NCI-H524 treated with DMSO at 0.1 percent for 48 hours (cell line): Measurements from ENCODE around the gene ATF7.

Experiments used
- DNase-seq: peaks from one replicate; lab custom pipeline; 2025; lab: John Stamatoyannopoulos, UW

ATF7 gene

DNA sequence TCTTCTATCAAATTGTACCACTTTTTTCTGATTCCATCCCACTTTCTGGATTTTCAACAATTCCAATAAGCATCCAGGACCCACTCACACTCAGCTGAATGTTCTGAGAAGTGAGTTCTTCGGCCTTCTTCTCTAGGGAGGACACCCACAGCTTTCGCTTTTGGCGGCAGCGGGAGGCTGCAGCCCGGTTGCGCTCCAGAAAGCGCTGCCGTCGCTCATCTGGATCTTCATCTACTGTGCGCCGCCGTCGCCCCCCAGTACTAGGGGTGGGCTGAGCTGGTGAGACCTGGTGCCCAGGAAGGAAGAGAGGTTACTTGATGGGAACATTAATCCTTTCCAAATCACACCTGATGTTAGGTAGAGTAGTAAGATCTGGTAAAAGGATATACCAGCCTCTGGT, 101.7 kb downstream of the ATF7 start:
- DNase-seq, result no peak

DNA sequence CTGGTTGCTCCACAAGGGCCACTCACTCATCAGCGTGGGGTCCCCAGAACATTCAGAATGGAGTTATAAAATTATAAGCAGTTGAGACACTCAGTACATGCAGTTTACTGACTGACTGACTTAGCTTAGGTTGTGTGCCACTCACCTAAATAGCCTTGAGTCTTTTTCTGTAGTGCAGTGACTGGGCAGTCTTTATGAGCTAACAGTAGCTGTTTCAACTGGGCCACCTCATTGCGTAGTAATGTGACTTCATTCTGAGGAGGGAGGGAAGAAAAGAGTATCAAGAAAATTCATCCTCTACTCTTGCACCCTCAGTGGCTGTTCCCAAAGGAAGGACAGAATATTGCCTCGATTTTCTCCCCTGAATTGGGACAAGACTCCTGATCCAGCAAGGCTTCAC, 103.1 kb downstream of the ATF7 start:
- DNase-seq, result no peak

DNA sequence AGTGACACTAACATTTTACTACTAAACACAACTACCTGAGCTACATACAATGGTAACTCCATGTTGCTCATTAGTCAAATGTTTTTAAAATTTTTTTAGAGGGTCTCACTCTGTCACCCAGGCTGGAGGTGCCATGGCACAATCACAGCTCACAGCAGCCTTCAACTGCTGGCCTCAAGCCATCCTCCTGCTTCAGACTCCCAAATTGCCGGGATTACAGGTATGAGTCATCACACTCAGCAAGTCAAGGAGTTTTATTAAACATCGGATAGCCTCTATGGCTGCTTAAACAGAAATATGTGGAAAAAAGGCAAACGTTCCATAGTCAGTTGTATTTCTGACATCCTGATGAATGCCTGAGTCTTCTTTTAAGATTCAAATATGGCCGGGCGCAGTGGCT, 107.8 kb downstream of the ATF7 start:
- DNase-seq, result no peak

DNA sequence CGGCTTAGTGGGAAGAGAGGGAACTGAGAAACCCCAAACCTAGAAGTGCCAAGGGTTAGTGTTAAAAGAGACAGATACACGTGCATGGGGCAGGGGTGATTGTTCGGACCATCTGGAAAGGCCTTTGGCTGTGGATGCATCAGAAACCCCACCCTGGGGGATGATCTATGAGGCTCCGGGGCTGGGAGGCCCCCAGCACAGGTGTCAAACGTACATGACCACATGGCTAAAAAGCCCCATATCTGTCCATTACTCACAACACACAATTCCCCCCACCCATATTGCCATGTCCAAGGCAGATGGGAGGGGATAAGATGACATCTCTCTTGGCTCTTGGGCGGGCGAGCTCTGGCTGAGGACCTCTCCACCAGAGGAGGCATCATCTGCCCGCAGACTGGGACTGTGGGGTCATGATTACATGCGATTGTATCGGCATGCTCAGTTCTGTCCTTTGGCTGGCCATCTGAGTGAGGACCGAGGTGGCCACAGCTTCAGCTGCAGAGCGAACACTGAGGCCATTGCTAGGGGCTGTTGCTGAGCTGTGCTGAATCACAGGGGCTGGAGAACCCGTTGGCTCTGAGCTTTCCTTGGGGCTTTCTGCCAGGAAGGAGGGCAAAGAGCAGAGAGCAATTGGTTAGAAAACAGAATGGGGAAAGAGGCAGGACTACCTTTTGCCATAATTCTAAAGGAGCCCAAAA, 109.3 kb downstream of the ATF7 start:
- DNase-seq, result peak; percentile 50

DNA sequence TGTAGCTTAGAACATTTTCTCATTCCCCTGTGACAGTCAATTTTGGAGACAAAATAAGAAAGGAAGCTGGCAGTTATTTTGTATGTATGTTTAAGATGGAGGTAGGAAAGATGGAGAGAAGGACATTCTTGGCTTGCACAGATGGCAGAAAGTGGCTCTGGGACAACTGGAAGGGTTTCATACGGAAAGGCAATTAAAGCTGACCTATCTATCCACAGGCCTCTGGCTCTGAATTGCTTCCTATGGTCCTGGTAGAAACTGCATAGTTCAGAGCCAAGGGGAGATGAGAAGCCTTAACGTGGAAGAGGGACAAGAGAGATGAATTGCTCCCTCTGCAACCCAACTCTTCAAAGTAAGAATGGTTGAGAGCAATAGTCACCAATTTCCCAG, 110.9 kb downstream of the ATF7 start:
- no peak for DNase-seq

DNA sequence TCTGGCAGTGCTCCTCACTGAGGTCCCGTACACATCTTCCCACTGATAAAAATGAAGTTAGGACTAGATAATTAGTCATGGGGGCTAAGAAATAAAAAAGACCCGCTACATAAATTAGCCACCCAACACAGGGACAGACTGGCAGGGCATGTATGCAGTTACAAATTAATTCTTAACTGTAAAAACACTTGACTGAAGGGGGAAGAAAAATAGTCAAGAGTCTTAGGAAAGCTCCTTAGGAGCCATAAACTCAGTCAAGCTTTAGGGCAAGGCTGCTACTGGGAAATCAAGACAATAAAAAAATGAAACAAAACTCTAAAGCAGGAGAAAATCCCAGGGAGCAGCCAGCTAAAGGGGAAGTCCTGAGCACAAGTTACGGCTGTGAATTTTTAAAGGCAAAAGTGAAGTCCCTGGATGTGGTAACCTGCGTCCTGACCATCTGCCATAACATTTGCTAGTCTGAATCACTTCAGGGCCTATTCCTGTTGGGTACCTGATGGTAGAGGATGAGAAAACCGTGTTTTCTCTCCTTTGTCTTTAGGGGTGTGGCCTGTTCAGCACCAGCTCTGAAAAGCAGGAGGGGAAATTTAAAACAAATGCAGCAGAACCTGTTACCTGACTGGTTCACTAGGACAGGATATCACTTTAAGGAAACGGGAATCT, 111.4 kb downstream of the ATF7 start:
- DNase-seq, result peak; percentile 86

DNA sequence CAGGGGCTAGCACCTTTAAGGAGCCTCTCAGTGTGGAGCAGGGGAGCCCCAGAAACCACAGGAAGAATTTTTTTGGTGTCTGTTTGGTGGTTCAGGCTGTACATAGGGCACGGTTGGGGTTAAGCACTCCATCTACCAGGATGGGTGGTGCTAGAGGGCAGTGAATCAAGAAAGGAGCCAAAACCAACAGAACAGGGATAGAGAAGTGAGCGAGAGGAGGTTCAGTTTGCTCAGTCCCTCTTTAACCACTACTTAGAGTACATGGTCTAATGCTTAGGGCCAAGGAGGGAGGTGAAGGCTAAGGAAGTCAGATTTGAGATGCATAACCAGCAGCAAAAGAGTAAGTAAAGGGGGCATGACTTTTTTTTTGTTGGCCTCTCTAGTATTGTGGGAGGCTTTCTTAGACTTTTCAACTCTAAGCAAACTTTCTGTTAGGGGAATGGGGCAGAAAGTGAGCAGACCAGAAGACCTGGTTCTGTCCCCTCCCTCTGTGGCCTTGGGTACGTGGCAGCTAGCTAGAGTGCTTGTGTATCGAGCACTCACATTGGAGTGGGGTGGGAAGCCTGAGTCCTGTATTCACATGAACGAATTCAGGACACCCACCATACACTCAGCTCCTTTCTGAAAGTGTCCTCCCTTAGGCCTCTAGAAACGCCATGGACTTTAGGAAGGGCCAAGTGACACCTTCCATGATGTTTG, 112.3 kb downstream of the ATF7 start:
- no peak for DNase-seq

DNA sequence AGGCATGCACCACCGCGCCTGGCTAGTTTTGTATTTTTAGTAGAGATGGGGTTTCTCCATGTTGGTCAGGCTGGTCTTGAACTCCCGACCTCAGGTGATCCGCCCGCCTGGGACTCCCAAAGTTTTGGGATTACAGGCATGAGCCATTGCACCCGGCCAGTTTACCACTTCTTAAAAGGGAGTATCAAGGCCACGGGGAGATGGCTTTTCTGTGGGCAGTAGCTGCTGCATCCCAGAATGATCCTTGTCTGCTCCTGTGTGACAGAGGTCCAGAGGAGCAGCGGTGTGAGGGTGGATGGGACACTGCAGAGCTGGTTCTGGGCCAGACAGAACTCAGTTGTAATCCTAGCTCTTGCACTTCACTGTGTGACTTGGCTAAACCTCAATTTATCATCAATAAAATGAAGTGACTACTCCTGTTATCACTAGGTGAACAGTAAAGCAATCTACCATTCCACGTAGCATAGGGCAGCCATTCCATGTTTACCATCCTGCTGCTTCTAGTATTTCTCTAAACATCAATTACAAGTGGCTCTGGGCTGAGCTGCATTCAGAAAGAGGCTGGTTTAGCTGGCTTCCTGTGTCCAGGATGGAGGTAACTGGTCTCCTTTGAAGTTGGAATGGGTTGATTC, 115.9 kb downstream of the ATF7 start:
- DNase-seq, result no peak

DNA sequence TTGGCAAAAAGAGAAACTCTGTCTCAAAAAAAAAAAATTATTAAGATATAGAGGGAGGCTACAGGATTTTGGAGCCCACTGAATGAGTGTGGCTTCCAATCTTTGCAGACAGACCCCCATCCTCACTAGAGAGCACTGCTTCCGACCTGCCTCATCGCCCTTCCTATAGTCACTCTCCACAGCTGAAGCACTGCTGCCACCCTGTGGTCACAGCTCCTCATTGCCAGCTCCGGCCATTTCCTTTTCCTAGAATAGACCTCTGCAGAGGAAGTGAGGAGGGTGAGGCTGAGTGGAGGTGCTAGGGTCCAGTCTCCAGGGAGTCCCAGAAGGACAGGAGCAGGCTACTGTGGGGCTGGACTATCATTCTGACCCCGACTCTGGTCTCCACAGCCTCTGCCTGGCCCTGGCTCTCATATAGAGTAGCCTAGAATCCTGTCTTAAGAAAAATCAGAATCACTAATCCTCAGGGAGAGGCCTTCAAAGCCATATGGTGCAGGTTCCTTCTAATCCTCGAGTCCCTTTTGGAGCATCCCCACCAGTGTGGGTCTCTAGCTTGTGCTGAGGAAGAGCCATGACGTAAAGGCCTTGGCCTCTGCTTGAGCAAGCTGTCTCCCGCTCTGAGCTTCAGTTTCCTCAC, 117.5 kb downstream of the ATF7 start:
- peak; percentile 85 for DNase-seq

DNA sequence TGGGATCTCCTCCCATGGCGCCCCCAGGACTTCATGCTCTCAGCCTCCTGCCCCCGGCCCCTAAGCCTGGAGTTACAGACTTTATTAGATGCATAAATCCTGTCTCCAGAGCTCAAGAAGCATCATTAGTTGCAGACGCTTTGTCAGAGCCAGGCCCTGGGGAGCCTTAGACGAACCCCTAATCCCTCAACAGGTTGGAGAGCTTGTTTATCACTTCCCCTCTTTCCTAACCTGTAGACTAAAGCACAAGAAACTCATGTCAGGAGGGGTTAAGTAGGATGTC, 118.6 kb downstream of the ATF7 start:
- DNase-seq, result no peak

DNA sequence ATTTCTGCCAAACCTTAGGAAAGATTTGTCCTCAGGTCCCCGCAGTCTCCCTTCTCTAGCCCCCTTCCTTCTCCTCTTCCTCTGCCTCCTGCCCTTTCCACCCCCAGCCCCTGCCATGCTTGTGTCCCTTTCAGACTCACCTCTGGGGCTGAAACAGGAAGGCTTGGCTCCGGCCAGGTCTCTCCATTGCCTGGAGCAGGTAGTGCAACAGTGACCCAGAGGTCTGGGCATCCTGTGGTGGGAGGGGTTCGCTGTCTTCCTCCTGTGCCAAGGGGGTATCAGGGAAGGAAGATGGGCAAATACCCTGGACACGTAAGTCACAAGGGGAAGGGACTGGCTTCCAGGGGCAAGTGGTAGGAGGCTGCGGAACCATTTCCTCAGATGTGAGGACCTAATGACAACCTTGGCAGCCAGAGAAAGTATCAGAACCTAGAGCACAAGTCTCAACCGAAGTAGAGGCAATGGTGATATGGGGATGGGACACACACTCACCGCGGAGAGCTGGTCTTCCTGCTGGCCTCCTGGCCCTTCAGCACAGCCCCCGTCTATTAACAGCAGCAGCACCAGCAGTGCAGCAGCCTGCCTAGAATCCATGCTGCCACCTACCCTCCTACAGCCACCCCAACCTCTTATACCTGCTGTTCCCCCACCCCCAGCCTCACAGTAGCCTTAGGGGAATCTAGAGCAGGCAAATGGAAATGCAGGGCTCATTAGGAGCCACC, 119.1 kb downstream of the ATF7 start, which contains the start of gene NPFF:
NPFF (minus strand) TSS at position 604 of the 722 bp plus-strand sequence; CDS start at position 594, 10 bp downstream.
- DNase-seq, result no peak

DNA sequence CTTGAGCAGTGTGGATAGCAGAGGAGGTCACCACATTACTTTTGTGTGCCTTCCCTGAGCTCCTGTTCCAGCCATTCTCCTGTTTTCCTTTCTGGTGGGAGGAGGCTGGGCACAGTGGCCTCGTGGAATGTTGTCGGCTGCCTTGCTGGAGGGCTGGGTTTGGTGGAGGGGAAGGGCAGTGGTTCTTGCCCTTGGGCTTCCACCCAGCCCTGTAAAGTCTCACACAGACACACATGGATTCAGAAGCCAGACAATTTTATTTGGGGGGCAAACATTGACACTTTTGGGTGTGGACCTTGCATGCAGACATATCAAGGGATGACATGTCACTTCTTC, 119.8 kb downstream of the ATF7 start:
- DNase-seq, result no peak

DNA sequence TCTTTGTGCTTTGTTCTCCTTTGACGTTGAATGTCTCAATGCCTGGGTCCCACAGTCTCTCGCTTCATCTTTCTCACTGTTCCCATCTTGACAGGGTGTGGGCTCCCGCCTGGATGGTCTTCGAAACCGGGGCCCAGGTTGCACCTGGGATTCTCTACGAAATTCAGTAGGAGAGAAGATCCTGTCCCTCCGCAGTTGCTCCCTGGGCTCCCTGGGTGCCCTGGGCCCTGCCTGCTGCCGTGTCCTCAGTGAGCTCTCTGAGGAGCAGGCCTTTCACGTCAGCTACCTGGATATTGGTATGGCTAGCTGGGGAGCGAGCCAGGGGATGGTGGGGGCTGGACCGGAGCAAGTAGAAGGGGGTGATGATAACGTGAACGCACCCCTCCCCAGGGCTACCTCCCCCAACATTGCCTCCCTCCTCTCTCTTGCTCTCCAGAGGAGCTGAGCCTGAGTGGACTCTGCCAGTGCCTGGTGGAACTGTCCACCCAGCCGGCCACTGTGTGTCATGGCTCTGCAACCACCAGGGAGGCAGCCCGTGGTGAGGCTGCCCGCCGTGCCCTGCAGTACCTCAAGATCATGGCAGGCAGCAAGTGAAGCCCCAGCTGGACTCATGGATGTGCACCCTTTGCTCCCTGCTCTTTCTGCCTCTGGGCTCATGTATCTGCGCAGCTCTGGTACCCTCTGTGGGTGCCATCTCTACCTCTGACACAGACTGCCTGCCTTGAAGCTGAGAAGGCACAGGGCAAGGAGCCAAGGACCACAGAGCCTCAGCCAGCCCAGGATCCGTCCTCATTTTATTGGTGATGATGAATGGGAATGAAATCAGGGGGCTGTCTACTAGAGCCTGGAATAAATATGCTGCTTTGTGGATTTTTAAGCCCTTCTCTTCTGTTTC, 120.4 kb downstream of the ATF7 start:
- DNase-seq, result no peak

DNA sequence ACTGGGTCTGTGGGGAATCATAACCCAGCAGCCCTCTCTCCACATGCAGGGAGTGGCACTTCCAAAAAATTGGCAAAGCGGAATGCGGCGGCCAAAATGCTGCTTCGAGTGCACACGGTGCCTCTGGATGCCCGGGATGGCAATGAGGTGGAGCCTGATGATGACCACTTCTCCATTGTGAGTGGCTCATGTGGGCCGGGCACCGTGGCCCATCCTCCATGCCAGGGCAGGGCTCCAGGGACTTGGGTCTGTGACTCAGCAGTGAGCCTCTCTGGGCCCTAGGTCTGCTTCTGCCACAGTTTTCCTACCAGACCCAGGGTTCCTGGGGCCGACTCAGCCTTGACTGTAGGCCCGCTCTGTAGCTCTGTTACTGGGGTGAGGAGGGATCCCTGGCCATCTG, 121.1 kb downstream of the ATF7 start:
- DNase-seq, result no peak

DNA sequence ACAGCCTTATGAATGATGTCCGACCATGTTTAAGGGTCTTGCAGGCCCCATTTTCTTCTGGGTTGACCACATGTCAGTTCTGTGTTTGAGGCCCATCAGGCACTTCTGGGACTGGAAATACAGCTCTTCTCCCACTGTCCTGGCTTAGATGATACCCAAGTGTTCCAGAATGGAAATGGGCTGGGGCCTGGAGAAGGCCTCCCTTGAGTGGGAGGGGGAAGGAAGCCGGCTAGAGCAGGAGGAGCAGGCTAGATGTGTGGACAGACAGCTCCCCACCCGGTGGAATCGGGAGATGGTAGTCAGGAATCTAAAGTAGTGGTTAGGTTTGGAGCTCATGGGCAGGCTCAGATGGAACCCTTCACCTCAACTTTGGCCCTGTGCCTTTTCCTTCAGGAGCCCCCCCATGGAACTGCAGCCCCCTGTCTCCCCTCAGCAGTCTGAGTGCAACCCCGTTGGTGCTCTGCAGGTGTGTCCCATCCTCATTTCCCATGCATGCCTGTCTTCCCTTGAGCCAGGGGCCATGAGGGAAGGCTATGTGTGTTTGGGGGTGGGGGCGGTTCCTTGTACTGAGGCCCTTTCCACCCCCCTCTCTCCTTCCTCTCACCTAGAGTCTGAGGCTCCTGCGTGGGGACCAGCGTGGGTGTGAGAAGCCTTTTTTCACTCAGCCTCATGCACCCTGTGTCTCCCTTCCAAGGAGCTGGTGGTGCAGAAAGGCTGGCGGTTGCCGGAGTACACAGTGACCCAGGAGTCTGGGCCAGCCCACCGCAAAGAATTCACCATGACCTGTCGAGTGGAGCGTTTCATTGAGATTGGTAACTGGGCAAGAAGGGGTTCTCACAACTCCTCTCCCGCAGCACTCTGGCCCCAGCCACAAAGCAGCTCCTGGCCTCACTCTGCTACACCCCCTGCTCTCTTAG, 121.9 kb downstream of the ATF7 start:
- DNase-seq, result no peak

DNA sequence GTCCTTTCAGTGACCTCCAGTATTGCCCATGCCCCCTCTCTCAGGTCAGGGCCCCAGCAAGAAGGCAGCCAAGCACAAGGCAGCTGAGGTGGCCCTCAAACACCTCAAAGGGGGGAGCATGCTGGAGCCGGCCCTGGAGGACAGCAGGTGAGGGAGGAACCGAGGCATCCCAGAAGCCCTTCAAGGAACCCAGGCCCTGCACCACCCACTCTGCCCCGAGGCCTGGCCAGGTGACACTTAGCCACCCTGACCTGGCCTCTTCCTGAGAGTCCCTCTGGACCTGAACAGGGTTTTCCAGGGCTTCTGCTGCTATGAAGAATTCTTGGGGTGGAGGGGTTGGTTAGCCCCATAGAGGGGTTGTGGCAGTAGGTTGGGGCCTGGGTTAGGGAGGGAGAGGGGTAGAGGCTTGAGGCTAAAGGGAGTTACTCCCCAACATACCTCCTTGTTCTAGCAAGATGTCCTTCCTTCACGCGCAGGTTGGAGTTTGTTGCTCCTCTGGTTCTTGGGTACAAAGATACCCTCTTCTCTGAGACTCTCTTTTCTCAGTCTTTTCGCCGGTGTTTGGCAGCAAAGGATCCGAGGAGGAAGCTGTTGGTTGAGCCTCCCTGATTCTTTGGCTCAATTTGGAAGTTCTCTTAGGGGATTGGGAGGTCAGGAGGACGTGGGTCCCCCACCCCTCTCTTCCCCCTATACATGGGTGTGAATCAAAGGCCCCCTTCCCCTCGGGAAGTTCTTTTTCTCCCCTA, 123.0 kb downstream of the ATF7 start:
- no peak for DNase-seq

DNA sequence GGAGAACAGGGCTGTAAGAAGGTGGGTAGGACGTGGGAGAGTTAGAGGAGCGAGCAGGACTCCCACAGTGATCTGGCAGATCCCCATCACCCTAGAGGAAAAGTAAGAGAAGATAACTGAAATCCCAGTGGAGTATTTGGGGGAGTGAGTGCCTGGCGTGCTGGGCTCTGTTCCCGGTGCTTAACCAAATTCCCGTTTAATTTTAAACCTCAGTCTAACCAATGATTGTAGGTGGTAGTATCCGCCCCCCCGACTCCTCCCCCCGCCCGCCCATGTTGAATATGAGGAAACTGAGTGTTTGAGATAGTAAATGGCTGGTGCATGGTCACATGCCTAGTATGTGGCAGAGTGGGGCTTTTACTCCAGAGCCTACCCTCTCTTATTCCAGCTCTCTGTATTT, 123.9 kb downstream of the ATF7 start:
- DNase-seq, result no peak

DNA sequence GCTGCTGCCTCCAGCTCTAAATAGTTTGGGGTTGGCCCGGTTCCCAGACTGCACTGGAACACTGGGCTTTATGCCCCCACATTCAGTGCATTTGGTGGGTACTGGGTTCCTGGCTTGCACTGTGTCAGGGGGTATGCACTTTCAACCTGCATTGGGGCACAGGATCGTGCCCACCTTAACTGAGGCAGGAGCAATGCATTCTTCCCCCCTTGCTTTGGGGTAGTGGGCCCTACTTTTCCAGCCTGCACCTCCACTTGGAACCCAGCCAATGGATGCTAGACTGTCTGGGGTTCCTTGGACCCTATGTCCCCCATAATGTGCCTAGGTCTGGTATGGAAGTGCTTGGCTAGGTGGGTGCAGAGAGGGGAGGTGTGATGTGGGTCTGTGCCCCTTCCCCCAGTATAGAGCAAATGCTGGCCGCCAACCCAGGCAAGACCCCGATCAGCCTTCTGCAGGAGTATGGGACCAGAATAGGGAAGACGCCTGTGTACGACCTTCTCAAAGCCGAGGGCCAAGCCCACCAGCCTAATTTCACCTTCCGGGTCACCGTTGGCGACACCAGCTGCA, 124.5 kb downstream of the ATF7 start:
- DNase-seq, result no peak
